ENCODE measurements around the gene LLGL1.
A peak's percentile ranks its signal among the peaks of the same experiment; 100 is the strongest.

LLGL1 gene

GRCh38 chr17:18230288-18231141 lies 5.1 kb downstream of the LLGL1 start:
- peak; percentile 44 for DNase-seq

GRCh38 chr17:18231164-18231563 lies 5.7 kb downstream of the LLGL1 start:
- DNase-seq, result peak; percentile 70

DNA sequence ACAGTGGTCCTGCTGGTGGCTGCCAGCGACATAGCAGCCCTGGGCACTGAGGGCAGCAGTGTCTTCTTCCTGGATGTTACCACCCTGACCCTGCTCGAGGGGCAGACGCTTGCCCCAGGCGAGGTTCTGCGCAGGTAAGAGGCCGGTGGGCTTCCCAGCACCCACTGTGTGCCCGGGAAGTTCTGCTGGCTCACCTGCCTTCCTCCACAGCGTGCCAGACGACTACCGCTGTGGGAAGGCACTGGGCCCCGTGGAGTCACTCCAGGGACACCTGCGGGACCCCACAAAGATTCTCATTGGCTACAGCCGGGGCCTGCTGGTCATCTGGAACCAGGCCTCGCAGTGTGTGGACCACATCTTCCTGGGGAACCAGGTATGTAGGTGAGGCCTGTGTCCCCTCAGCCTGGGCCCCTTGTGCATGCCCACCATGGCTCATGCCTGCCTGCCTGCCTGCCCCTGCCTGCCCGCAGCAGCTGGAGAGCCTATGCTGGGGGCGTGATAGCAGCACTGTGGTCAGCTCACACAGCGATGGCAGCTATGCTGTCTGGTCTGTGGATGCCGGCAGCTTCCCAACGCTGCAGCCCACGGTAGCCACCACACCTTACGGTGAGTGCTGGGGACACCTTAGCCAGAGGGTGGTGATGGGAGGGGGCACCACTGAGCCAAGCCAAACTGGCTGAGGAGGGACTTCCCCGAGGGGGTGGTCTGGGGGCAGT lies 8.5 kb downstream of the LLGL1 start:
- no peak for DNase-seq

GRCh38 chr17:18234853-18235380 lies 9.5 kb downstream of the LLGL1 start:
- no peak for DNase-seq

- DNase-seq, result no peak
These were observed 10.4 kb downstream of the LLGL1 start for GRCh38 chr17:18235743-18236256.

GRCh38 chr17:18236494-18236893 lies 11.1 kb downstream of the LLGL1 start:
- DNase-seq, result no peak

DNA sequence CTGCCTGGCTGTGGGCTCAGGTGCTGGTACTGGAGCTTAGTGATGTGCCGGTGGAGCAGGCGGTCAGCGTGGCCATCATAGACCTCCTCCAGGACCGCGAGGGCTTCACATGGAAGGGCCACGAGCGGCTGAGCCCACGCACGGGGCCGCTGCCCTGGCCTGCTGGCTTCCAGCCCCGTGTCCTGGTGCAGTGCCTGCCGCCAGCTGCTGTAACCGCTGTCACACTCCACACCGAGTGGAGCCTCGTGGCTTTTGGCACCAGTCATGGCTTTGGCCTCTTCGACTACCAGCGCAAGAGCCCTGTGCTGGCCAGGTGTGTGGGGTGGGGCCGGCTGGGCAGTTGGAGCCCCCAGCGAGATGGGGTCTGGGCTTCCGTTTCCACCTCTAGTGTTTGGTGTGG lies 12.0 kb downstream of the LLGL1 start:
- DNase-seq, result no peak

DNA sequence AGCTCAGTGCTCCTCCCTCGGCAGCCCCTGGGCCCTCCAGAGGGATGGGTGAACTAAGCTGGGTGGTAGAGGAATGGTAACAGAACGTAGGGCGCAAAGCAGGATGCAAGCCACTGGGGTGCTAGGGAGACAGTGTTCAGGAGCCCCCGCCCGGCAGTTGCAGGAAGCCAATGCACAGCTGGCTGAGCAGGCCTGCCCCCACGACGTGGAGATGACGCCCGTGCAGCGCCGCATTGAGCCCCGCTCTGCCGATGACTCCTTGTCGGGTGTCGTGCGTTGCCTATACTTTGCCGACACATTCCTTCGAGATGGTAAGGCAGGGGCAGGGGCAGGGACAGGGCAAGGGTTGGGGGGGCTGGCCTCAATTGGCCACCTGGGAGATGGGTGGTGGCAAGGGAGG lies 12.9 kb downstream of the LLGL1 start:
- no peak for DNase-seq

- DNase-seq, result no peak
These were observed 15.0 kb downstream of the LLGL1 start for GRCh38 chr17:18240449-18240848.

DNA sequence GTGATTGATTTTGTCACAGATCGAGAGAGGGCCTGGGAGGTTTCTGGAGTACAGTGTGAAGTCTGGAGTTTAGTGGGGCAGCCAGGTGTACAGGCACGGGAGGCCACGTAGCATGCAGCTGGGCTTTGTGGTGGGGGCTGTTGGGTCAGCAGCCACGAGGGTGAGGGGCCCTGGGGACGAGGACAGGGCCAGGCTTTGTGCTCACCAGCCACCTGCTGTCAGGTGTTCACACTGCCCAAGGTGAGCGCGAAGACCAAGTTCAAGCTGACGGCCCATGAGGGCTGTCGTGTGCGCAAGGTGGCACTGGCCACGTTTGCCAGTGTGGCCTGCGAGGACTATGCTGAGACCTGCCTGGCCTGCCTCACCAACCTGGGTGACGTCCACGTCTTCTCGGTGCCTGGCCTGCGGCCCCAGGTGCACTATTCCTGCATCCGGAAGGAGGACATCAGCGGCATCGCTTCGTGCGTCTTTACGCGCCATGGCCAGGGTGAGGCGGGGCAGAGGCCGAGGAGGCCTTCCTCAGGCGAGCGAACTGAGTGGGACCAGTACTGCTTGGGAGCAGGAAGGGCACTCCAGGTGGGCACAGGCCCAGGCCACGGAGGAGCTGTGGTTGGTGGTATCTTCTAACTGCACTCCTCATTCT lies 15.9 kb downstream of the LLGL1 start:
- no peak for DNase-seq

GRCh38 chr17:18245038-18245776 lies 19.8 kb downstream of the LLGL1 start:
- DNase-seq, result no peak

GRCh38 chr17:18246109-18246725 lies 20.8 kb downstream of the LLGL1 start:
- DNase-seq, result no peak

DNA sequence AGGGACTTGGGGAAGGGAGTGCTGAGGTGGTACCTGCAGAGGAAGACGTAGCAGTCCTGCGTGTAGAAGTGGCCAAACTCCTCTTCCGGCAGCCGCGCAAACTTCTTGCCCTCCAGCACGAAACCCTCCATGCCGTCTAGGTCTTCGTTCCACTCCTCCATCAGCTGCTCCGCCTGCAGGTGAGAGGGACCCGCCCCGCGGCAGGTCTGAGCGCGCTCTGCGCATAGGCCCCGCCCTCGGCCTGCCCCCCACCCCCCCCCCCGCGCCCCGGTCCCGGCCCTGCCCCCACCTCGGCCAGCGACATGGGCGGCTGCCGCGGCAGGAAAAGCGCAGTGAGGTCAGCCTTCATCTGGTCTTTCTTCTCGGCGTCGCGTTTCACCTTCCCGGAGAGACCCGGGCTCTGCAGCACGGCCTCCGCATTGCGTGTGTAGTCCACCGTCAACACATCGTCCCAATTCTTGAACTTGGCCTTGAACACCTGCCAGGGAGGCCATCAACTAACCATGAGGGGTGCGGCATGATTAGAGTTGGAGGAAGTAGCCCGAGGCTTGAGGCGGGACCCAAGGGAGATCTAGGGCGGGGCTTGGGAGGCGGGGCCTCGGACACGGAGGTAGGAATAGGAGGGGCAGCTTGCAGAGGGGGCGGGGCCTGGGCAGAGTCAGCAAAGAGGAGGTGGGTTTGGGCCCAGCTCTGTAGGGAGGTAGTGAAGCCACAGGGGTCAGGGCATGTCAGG lies 21.6 kb downstream of the LLGL1 start:
- DNase-seq, result peak; percentile 51

- no peak for DNase-seq
These were observed 22.2 kb downstream of the LLGL1 start for GRCh38 chr17:18247613-18248001.

- peak; percentile 72 for DNase-seq
These were observed 22.9 kb downstream of the LLGL1 start for GRCh38 chr17:18248300-18248731.

GRCh38 chr17:18248811-18249210 lies 23.4 kb downstream of the LLGL1 start:
- no peak for DNase-seq

- no peak for DNase-seq
These were observed 24.8 kb downstream of the LLGL1 start for GRCh38 chr17:18250259-18250658.

- no peak for DNase-seq
These were observed 25.3 kb downstream of the LLGL1 start for GRCh38 chr17:18250708-18251107.

DNA sequence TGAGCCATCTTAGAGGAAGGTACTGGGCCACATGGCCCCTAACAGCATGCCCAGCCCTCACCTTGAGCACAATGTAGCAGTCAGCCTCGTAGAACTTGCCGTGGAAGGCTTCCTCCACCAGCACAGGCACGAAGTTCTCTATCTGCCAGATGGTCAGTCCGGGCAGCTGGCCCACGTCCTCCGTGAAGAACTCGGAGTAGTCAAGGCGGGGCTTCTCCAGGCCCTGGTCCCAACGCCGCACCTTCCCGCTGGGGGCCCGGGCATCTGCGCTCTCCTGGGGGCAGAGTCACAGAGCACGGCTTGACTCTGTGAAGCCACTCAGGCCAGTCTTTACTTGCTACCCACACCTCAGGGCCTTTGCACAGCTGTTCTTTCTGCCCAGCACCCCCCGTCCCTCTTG lies 25.8 kb downstream of the LLGL1 start:
- no peak for DNase-seq

GRCh38 chr17:18252160-18252559 lies 26.7 kb downstream of the LLGL1 start:
- no peak for DNase-seq

GRCh38 chr17:18253187-18253884 lies 27.9 kb downstream of the LLGL1 start:
- DNase-seq, result no peak

All from retina (tissue), 1 donor.